Adipocyte (in vitro differentiated cells): Measurements from ENCODE around the gene IFFO2.
"Not testable (repeated sequence)": the region's sequence is repeated elsewhere in the genome, so short reads cannot be mapped to it uniquely, and the experiment has no call there.

Source experiments
- DNase-seq: peaks from one replicate; pipeline ENCODE4 v3.0.0-alpha.2; 2015; ENCODE audit warnings: low read depth
- H3K27me3 ChIP-seq: replicated peaks from 2 replicates; pipeline ENCODE4 v1.7.0; 2013; ENCODE audit warnings: mild to moderate bottlenecking, low read length, moderate library complexity; ENCODE audit not compliant: control insufficient read depth, insufficient read depth
- H3K36me3 ChIP-seq: 2 replicates; pipeline ENCODE4 v1.7.0; 2013; ENCODE audit warnings: low read length, mild to moderate bottlenecking, moderate library complexity; ENCODE audit not compliant: control insufficient read depth, insufficient read depth, severe bottlenecking
- H3K4me1 ChIP-seq: 2 replicates; pipeline ENCODE4 v1.7.0; 2013; ENCODE audit warnings: mild to moderate bottlenecking, low read length, moderate library complexity; ENCODE audit not compliant: control insufficient read depth, insufficient read depth
- H3K4me3 ChIP-seq: 2 replicates; pipeline ENCODE4 v1.7.0; 2013; ENCODE audit warnings: mild to moderate bottlenecking, low read length, moderate library complexity
- H3K9ac ChIP-seq: 2 replicates; pipeline ENCODE4 v1.7.0; 2013; ENCODE audit warnings: mild to moderate bottlenecking, low read length, moderate library complexity
- H3K9me3 ChIP-seq: 2 replicates; pipeline ENCODE4 v1.7.0; 2013; ENCODE audit warnings: mild to moderate bottlenecking, low read length, moderate library complexity; ENCODE audit not compliant: control insufficient read depth

The IFFO2 gene

GRCh38 chr1:18899363-18900049 is 57.0 kb downstream of the IFFO2 start:
- DNase-seq: no peak
- Histone ChIP-seq H3K27me3 (no peaks in the 10 kb centered on the region), H3K9me3 (no peaks in the 10 kb centered on the region)

GRCh38 chr1:18898567-18898966 is 57.9 kb downstream of the IFFO2 start:
- no peak for DNase-seq
- Histone ChIP-seq H3K9me3 (no peaks in the 10 kb centered on the region), H3K4me3 (no peak overlapping the region), H3K9ac (no peak overlapping the region), H3K27me3 (no peaks in the 10 kb centered on the region), H3K4me1 (peaks cover 35% of the 10 kb centered on the region), H3K36me3 (no peaks in the 10 kb centered on the region)

More at GRCh38 chr1:18899363-18900049, 57.0 kb downstream of the IFFO2 start:
- Histone ChIP-seq H3K9ac (no peak overlapping the region), H3K4me1 (peaks cover 32% of the 10 kb centered on the region), H3K4me3 (no peak overlapping the region), H3K36me3 (no peaks in the 10 kb centered on the region)

- Histone ChIP-seq H3K4me1 (peaks cover 41% of the 10 kb centered on the region), H3K4me3 (no peak overlapping the region), H3K9me3 (no peaks in the 10 kb centered on the region), H3K36me3 (no peaks in the 10 kb centered on the region), H3K9ac (no peak overlapping the region), H3K27me3 (no peaks in the 10 kb centered on the region)
- DNase-seq: no peak
Observed at GRCh38 chr1:18895317-18895716, 61.2 kb downstream of the IFFO2 start.

- no peaks in the 10 kb centered on the region for H3K27me3 ChIP-seq
- no peak for DNase-seq
- no peaks in the 10 kb centered on the region for H3K36me3 ChIP-seq
- peak overlapping the region; percentile 54 for H3K9ac ChIP-seq
- H3K9me3 ChIP-seq: no peaks in the 10 kb centered on the region
- H3K4me1 ChIP-seq: peaks cover 39% of the 10 kb centered on the region
- H3K4me3 ChIP-seq: no peak overlapping the region
Observed at GRCh38 chr1:18893120-18893519, 63.4 kb downstream of the IFFO2 start.

GRCh38 chr1:18891858-18892257 is 64.6 kb downstream of the IFFO2 start:
- peak; percentile 53 for DNase-seq
- peak overlapping the region; percentile 54 for H3K9ac ChIP-seq
- H3K9me3 ChIP-seq, H3K27me3 ChIP-seq, H3K36me3 ChIP-seq: not testable (repeated sequence)
- peaks cover 39% of the 10 kb centered on the region for H3K4me1 ChIP-seq
- H3K4me3 ChIP-seq: peak overlapping the region; percentile 38

- H3K27me3 ChIP-seq: no peaks in the 10 kb centered on the region
- peaks cover 2% of the 10 kb centered on the region for H3K36me3 ChIP-seq
- no peak overlapping the region for H3K4me3 ChIP-seq
Observed at GRCh38 chr1:18891426-18891780, 65.1 kb downstream of the IFFO2 start.

GRCh38 chr1:18890706-18891425 is 65.6 kb downstream of the IFFO2 start:
- peak; percentile 86 for DNase-seq
- peak overlapping the region; percentile 63 for H3K9ac ChIP-seq
- H3K9me3 ChIP-seq: no peaks in the 10 kb centered on the region
- H3K4me3 ChIP-seq: no peak overlapping the region
- H3K4me1 ChIP-seq: peaks cover 45% of the 10 kb centered on the region
- H3K36me3 ChIP-seq: peaks cover 2% of the 10 kb centered on the region
- no peaks in the 10 kb centered on the region for H3K27me3 ChIP-seq

More at GRCh38 chr1:18891426-18891780, 65.1 kb downstream of the IFFO2 start:
- Histone ChIP-seq H3K9ac (peak overlapping the region; percentile 50), H3K4me1 (peaks cover 39% of the 10 kb centered on the region), H3K9me3 (no peaks in the 10 kb centered on the region)
- DNase-seq: no peak

GRCh38 chr1:18886003-18886335 is 70.5 kb downstream of the IFFO2 start:
- peak; percentile 39 for DNase-seq
- H3K9me3 ChIP-seq: no peaks in the 10 kb centered on the region
- peaks cover 25% of the 10 kb centered on the region for H3K4me1 ChIP-seq
- H3K27me3 ChIP-seq: no peaks in the 10 kb centered on the region
- no peak overlapping the region for H3K9ac ChIP-seq
- peaks cover 15% of the 10 kb centered on the region for H3K36me3 ChIP-seq
- no peak overlapping the region for H3K4me3 ChIP-seq

- no peaks in the 10 kb centered on the region for H3K9me3 ChIP-seq
- peaks cover 20% of the 10 kb centered on the region for H3K4me1 ChIP-seq
- H3K36me3 ChIP-seq: peaks cover 16% of the 10 kb centered on the region
- no peak overlapping the region for H3K4me3 ChIP-seq
- H3K27me3 ChIP-seq: no peaks in the 10 kb centered on the region
- no peak for DNase-seq
- H3K9ac ChIP-seq: no peak overlapping the region
Observed at GRCh38 chr1:18885311-18886002, 71.0 kb downstream of the IFFO2 start.

GRCh38 chr1:18884727-18885126 is 71.7 kb downstream of the IFFO2 start:
- Histone ChIP-seq H3K9me3 (no peaks in the 10 kb centered on the region), H3K4me1 (peaks cover 18% of the 10 kb centered on the region)

GRCh38 chr1:18884419-18884717 is 72.1 kb downstream of the IFFO2 start:
- Histone ChIP-seq H3K9me3 (no peaks in the 10 kb centered on the region), H3K4me3 (no peak overlapping the region), H3K9ac (no peak overlapping the region), H3K27me3 (no peaks in the 10 kb centered on the region), H3K4me1 (peaks cover 18% of the 10 kb centered on the region), H3K36me3 (peaks cover 16% of the 10 kb centered on the region)
- DNase-seq: no peak

More at GRCh38 chr1:18884727-18885126, 71.7 kb downstream of the IFFO2 start:
- no peaks in the 10 kb centered on the region for H3K27me3 ChIP-seq
- DNase-seq: no peak
- H3K4me3 ChIP-seq: no peak overlapping the region
- no peak overlapping the region for H3K9ac ChIP-seq
- peaks cover 16% of the 10 kb centered on the region for H3K36me3 ChIP-seq
